Esophagus (tissue), 2 donors: ENCODE data around the gene PTPRT. TPM values are rescaled to one million over a fixed set of nuclear protein-coding genes. Genes with fewer than 3 reads are reported as not detected.

ENCODE experiments used
- H3K27ac ChIP-seq, 2 donors: one replicate each; pipeline ENCODE4 v1.5.1; 2013; ENCODE audit warnings: low read depth in 2 of 2, mild to moderate bottlenecking in 2 of 2, inconsistent platforms in 1 of 2, low read length in 1 of 2, moderate library complexity in 1 of 2
- H3K27me3 ChIP-seq, 2 donors: one replicate each; pipeline ENCODE4 v1.6.1; 2013; ENCODE audit warnings: low read length in 2 of 2, control low read depth in 1 of 2, mild to moderate bottlenecking in 1 of 2; ENCODE audit not compliant: insufficient read depth in 2 of 2, control insufficient read depth in 1 of 2
- H3K36me3 ChIP-seq, 2 donors: one replicate each; pipeline ENCODE4 v1.6.1; 2013; ENCODE audit warnings: low read length in 1 of 2; ENCODE audit not compliant: control insufficient read depth in 2 of 2, insufficient read depth in 2 of 2
- H3K4me1 ChIP-seq, 2 donors: one replicate each; pipeline ENCODE4 v1.6.1; 2013; ENCODE audit warnings: low read length in 1 of 2; ENCODE audit not compliant: control insufficient read depth in 2 of 2, insufficient read depth in 2 of 2
- H3K4me3 ChIP-seq, 2 donors: one replicate each; pipeline ENCODE4 v1.5.1; 2013; ENCODE audit warnings: low read length in 2 of 2, mild to moderate bottlenecking in 2 of 2, low read depth in 1 of 2, moderate library complexity in 1 of 2
- H3K9me3 ChIP-seq, 2 donors: one replicate each; pipeline ENCODE4 v1.6.1; 2013; ENCODE audit warnings: mild to moderate bottlenecking in 2 of 2, low read depth in 1 of 2, low read length in 1 of 2, moderate library complexity in 1 of 2; ENCODE audit not compliant: control insufficient read depth in 2 of 2, insufficient read depth in 1 of 2
- WGBS, 2 donors: extraction: QIAGEN DNeasy Blood & Tissue Kit; methylation state at CpG; one replicate each; pipeline ENCODE4 v1.1.7; 2013; 5-methylcytosine and 5-hydroxymethylcytosine counted together
- polyA plus RNA-seq, 2 donors: library from polyadenylated mRNA; stranded (reverse); fragments of 200-250 nt; gene quantifications; one replicate each; pipeline ENCODE4 v1.2.3, GENCODE V29; 2013
- donor health status: healthy with polysubstance abuse.
- donor health status: Bipolar disorder and iron deficiency.

PTPRT gene
- polyA plus RNA-seq, 2 donors: under 0.01 TPM

DNA sequence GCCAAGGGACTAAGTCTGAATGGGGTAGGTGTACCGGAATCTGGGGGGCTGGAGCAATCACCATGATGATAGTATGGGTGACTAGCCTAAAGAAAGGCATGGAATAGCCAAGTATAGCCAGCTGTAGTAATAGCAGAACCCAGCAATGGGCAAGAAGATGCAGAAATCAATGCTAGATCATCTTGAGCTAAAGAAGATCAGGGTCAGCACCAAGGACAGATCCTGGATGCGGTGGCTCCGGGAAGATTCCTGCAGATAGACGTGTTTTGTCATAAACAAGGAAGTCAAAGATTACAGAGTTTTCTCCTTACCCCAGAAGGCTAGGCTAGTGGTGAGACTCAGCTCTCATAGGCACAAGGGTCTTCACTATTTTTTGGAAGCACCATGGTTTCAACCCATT is 1009.9 kb downstream of the PTPRT start:
- Histone ChIP-seq H3K36me3 (no peaks in the 10 kb centered on the region), H3K27ac (no peak overlapping the region), H3K9me3 (no peaks in the 10 kb centered on the region), H3K4me3 (no peak overlapping the region), H3K27me3 (no peaks in the 10 kb centered on the region), H3K4me1 (no peaks in the 10 kb centered on the region)
- WGBS, 2 donors: 28 to 29% methylated on average over 4 of the region's 4 CpGs

DNA sequence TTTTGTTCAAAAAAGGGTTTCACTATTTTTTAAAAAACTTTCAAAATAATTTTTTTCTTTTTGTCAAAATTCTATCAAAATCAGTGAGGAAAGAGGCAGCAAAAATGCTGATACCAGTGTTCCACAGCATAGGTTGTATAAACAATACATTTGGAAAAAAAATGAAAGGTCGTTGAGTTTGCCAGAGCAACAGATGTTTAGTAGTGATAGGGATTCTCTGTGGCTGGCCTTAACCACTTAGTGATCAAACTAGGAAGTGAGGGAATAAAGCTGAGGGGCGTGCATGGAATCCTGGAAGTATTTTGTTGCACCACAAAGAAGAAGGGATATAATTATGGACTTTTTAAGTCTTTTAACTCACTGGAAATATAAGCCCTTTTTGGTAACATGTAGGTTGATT is 1016.3 kb downstream of the PTPRT start:
- Histone ChIP-seq H3K27me3 (no peaks in the 10 kb centered on the region), H3K4me1 (no peaks in the 10 kb centered on the region), H3K27ac (no peak overlapping the region), H3K4me3 (no peak overlapping the region), H3K36me3 (no peaks in the 10 kb centered on the region), H3K9me3 (no peaks in the 10 kb centered on the region)
- WGBS, 2 donors: 11 to 19% methylated on average over 2 of the region's 2 CpGs

DNA sequence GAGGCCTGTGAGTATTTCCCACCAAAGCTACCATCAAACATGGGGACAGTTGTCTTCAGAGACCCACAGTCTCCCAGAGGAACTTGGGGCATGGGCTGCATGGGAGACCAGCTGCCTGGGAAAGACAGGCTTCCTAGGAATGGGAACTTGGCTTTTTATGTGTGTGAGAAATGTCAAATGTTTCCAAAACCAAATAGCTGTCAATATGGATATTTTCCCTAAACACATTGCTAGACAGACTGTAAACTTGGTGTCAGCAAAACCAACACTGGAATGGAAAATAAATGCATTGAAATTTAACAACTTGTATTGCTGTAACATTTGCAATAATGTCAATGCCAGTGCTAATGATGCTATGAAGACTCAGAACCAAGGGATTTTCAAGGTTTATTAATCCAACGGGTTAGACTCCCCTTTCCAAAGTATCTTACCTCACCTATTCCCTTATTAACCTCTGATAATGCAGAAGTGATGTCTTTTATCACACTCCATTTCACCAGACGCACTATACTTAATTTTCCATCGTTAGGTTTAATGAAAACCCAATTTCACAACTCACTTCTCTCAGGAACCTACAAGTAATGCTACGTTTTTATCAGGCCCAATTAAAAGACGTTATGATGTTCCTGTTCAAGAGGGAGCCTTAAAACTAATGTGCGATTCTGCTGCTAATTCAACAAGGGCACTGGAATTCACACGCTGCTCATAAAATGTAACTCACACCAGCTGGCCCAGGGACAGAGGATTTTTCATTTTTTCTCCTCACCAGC is 1025.4 kb downstream of the PTPRT start:
- H3K4me3 ChIP-seq: no peak overlapping the region
- no peaks in the 10 kb centered on the region for H3K4me1 ChIP-seq
- no peaks in the 10 kb centered on the region for H3K9me3 ChIP-seq
- 75 to 76% methylated on average over 7 of the region's 7 CpGs for WGBS, 2 donors
- no peaks in the 10 kb centered on the region for H3K36me3 ChIP-seq
- no peak overlapping the region for H3K27ac ChIP-seq
- peaks cover 0 to 2% of the 10 kb centered on the region in 2 donors for H3K27me3 ChIP-seq

DNA sequence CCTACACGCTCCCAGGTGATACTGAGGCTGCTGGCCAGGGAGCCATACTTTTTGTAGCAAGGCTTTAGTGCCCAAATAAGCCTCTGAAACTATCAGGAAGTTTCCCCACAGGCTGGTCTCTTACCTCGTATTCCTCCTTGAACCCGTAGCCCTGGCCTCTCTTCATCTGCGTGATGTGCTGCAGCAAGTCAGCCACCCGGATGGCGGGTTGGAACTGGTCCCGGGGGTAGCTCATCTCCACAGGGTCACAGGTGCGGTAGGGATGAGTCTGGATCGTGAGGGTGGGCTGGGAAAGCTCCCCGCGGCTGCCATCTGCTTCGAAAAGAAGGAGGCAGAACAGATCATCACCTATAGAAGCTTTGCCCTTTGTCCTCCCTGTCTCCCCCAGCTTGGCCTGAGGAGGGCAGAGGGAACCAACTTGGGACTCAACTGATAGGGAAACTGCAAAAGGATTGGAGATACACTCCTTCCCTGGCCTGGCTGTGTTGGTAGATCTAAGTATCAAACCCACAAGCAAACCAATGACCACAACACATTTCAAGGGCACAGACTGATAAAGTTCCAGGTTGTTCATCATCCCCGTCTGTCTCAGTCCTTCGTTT is 1028.4 kb downstream of the PTPRT start:
- WGBS, 2 donors: 84 to 86% methylated on average over 14 of the region's 14 CpGs
- Histone ChIP-seq H3K4me3 (no peak overlapping the region), H3K27ac (no peak overlapping the region), H3K27me3 (no peaks in the 10 kb centered on the region), H3K4me1 (no peaks in the 10 kb centered on the region), H3K9me3 (no peaks in the 10 kb centered on the region), H3K36me3 (no peaks in the 10 kb centered on the region)

DNA sequence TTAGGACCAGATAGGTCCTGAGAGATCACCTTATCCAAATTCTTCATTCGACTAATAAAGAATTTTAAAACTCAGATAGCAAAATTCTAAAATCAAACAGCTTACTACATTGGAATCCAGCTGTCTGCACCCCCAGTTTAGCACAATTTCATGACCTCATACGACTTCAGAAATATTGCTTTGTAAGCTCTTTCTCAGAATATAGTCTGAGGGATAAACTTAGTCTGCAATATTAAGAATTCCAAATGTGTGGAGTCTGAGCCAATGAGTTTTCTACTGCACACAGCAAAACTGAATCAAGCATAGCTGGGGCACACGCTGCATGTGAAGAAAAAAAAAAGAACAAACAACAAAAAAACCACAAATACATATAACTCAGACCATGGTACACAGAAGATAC is 1029.9 kb downstream of the PTPRT start:
- Histone ChIP-seq H3K4me1 (no peaks in the 10 kb centered on the region), H3K27me3 (no peaks in the 10 kb centered on the region), H3K36me3 (no peaks in the 10 kb centered on the region), H3K4me3 (no peak overlapping the region), H3K9me3 (no peaks in the 10 kb centered on the region), H3K27ac (no peak overlapping the region)
- WGBS, 2 donors: 41 to 48% methylated on average over 3 of the region's 3 CpGs

DNA sequence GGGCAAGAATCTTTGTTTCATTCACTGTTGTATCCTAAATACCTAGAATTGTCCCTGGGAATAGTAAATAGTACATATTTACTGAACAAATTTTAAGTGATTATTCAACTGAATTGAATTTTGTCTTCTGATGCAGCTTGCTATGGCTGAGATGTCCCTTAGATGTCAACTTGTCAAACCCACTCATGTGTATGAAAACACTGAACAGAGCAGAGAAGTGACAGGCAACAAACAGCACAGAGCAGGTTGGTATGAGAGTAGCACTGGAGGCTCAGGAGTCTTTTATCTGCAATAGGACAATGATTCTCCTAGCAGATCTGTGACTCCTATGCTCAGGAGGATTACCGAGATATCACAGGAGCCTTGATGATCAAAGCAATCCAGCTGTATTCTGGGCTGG is 1031.4 kb downstream of the PTPRT start:
- Histone ChIP-seq H3K4me1 (no peaks in the 10 kb centered on the region), H3K27me3 (no peaks in the 10 kb centered on the region), H3K27ac (no peak overlapping the region), H3K9me3 (no peaks in the 10 kb centered on the region), H3K36me3 (no peaks in the 10 kb centered on the region), H3K4me3 (no peak overlapping the region)
- WGBS, 2 donors: 72 to 78% methylated on average over 1 of the region's 1 CpG

DNA sequence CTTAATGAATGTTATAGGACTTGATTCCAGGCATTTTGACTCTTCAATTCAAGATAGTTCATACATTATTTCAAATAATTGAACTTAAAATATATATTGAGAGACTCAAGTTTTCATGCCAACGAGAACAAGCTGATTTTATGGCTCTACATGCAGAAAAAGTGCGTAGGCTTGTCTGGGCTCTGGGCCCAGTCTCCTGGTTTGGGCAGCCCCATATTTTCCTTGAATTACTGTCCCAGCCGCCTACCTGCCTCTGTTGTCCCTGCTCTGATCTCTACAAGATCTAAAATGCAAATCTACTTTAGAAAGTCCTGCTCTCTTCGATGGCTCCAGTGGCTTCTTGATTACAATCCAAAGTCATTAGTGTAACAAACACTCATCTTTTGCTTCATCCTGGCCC is 1034.1 kb downstream of the PTPRT start:
- 73 to 74% methylated on average over 4 of the region's 4 CpGs for WGBS, 2 donors
- no peaks in the 10 kb centered on the region for H3K4me1 ChIP-seq
- no peak overlapping the region for H3K4me3 ChIP-seq
- no peak overlapping the region for H3K27ac ChIP-seq
- H3K9me3 ChIP-seq: no peaks in the 10 kb centered on the region
- no peaks in the 10 kb centered on the region for H3K36me3 ChIP-seq
- no peaks in the 10 kb centered on the region for H3K27me3 ChIP-seq

DNA sequence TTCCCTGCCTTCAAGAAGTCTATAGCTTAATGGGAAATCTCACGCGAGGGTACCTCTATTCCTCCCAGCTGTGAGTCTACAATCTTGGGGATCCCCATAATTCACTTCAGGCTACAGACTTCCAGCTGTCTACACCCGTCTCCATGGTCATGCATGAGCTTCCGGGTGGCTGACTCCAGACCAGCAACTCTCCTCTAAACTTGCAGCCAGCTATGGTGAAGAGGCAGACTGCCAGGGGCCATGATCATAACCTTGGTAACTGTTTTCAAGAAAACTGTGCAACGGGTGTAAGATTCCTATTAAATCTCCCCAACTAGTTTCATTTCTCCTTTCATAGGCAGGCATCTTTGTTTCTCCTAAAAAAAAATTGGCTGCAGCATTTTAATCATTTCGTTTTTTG is 1037.1 kb downstream of the PTPRT start:
- WGBS, 2 donors: 55 to 72% methylated on average over 6 of the region's 6 CpGs
- Histone ChIP-seq H3K27ac (no peak overlapping the region), H3K36me3 (no peaks in the 10 kb centered on the region)

DNA sequence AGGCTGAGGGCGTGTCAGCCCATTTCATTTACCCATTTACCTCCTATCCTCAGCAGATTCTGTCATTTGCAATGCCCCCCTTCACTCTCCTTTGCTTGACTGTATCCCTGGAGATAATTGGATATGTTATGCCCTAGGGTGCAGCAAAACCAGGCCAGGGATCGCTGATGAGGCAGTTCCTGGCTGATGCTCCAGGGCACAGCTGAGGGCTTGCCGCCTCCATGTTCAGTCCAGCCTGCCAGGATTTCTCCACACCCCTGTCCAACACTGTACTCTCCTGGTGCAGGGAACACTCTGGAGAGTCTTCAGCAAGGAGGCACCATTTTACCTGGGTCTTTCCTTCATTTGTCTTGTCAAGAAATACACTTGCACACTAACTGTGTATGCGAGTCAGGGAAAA is 1039.5 kb downstream of the PTPRT start:
- no peak overlapping the region for H3K27ac ChIP-seq
- H3K4me3 ChIP-seq: no peak overlapping the region
- no peaks in the 10 kb centered on the region for H3K4me1 ChIP-seq
- 81 to 84% methylated on average over 4 of the region's 4 CpGs for WGBS, 2 donors
- H3K27me3 ChIP-seq: no peaks in the 10 kb centered on the region
- H3K9me3 ChIP-seq: no peaks in the 10 kb centered on the region
- no peaks in the 10 kb centered on the region for H3K36me3 ChIP-seq

More for the DNA sequence above, 1037.1 kb downstream of the PTPRT start:
- Histone ChIP-seq H3K4me1 (no peaks in the 10 kb centered on the region), H3K27me3 (no peaks in the 10 kb centered on the region), H3K9me3 (no peaks in the 10 kb centered on the region), H3K4me3 (no peak overlapping the region)

DNA sequence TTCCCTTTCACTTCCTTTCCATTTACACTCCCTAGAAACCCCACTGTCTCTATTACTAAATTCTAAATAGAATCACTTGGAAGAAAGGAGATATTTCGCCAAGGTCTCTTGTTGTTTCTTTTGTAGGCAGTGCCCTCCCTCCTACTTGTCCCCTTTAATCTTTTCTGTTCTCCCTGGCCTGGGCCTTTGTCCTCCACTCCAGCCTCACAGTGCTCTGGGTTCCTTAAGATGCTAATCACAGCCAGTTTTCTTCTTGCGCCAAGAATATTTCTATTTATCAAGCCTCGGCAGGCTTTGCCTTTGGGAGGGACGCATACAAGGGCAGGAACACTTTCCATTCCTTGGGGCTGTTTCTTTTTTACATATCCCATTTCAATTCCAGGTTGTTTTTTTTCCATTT is 1051.0 kb downstream of the PTPRT start:
- Histone ChIP-seq H3K4me1 (peaks cover 0 to 2% of the 10 kb centered on the region in 2 donors), H3K4me3 (no peak overlapping the region), H3K27me3 (no peaks in the 10 kb centered on the region), H3K27ac (no peak overlapping the region), H3K9me3 (no peaks in the 10 kb centered on the region), H3K36me3 (no peaks in the 10 kb centered on the region)
- WGBS, 2 donors: 45 to 56% methylated on average over 4 of the region's 4 CpGs
